Kidney (tissue), 14 donors: ENCODE measurements around the gene TAS2R38. TPM values are rescaled to one million over a fixed set of nuclear protein-coding genes. Genes with fewer than 3 reads are reported as not detected.
"Not testable (repeated sequence)": the region's sequence is repeated elsewhere in the genome, so short reads cannot be mapped to it uniquely, and the experiment has no call there.

Experiments used
- DNase-seq, 5 donors: peaks; one replicate each; pipeline ENCODE4 v3.0.0-alpha.2; 2013 to 2020
- FAIRE-seq: peaks from 2 replicates; lab custom pipeline; 2012; peaks lifted over from hg19 to GRCh38; lab: Jason Lieb, UNC
- H3K27ac ChIP-seq, 2 donors: one replicate each; pipeline ENCODE4 v1.7.0; 2013; ENCODE audit warnings: low read depth in 2 of 2, low read length in 2 of 2, inconsistent platforms in 1 of 2
- H3K27me3 ChIP-seq: one replicate; pipeline ENCODE4 v1.7.1; 2013; ENCODE audit warnings: low read length, inconsistent platforms; ENCODE audit not compliant: control insufficient read depth, insufficient read depth
- H3K36me3 ChIP-seq, 3 donors: one replicate each; pipeline versions ENCODE4 v1.7.0 to v1.7.1; 2013; ENCODE audit warnings: low read length in 3 of 3, control low read depth in 1 of 3, inconsistent platforms in 1 of 3; ENCODE audit not compliant: insufficient read depth in 3 of 3, control insufficient read depth in 2 of 3
- H3K4me1 ChIP-seq, 3 donors: one replicate each; pipeline versions ENCODE4 v1.7.0 to v1.7.1; 2013; ENCODE audit warnings: low read length in 3 of 3, inconsistent platforms in 1 of 3, low read depth in 1 of 3; ENCODE audit not compliant: control insufficient read depth in 2 of 3, insufficient read depth in 2 of 3
- H3K4me3 ChIP-seq, 3 donors: one replicate each; pipeline versions ENCODE4 v1.7.0 to v1.8.1; 2013; ENCODE audit warnings: low read length in 3 of 3, control low read depth in 1 of 3, inconsistent platforms in 1 of 3
- H3K9ac ChIP-seq, 3 donors: one replicate each; pipeline versions ENCODE4 v1.7.0 to v1.7.1; 2013; ENCODE audit warnings: low read length in 3 of 3, control low read depth in 1 of 3, inconsistent platforms in 1 of 3
- H3K9me3 ChIP-seq, 3 donors: one replicate each; pipeline versions ENCODE4 v1.7.0 to v1.7.1; 2013; ENCODE audit warnings: low read length in 3 of 3, control low read depth in 1 of 3, inconsistent platforms in 1 of 3; ENCODE audit not compliant: control insufficient read depth in 2 of 3, insufficient read depth in 1 of 3
- intact Hi-C: fragments of 100-400 bp; cut with DNase I; formaldehyde crosslinking; loops from one replicate; pipeline ENCODE4 v1.11.1; 2022
- polyA plus RNA-seq: library from polyadenylated mRNA; stranded (reverse); fragments of 350-450 nt; fragmentation: Illumina TruSeq; extraction: RNeasy Lipid Tissue Mini Kit (QIAGEN cat#74804); gene quantifications from one replicate; pipeline ENCODE4 v1.2.3, GENCODE V29; 2014; ENCODE audit warnings: low read depth, low replicate concordance; ENCODE audit not compliant: insufficient read depth
- total RNA-seq: library from RNA; stranded (reverse); fragmentation: NEBNext Ultra II Directional; extraction: Animal tissue kit (Norgen Biotek cat#: 25700); gene quantifications from one replicate; pipeline ENCODE4 v1.2.1, GENCODE V29; 2021
- TF ChIP-seq, protein P1 (sequence below): IDR thresholded peaks from 3 replicates; pipeline ENCODE4 v1.5.1; 2012; ENCODE audit warnings: mild to moderate bottlenecking, moderate library complexity, borderline replicate concordance; ENCODE audit not compliant: insufficient read depth; ENCODE audit errors: extremely low read depth
- donor health status: control.
- donor health status: control.
- donor health status: control.
- donor health status: control.
- donor health status: control.
- donor health status: DM: yes; HTN: yes; CAD: no.
- donor health status: Normal renal cell carcinoma (clear cell type).

TAS2R38 gene
- total and polyA plus RNA-seq, 2 donors from 2014 or later, result not detected

DNA sequence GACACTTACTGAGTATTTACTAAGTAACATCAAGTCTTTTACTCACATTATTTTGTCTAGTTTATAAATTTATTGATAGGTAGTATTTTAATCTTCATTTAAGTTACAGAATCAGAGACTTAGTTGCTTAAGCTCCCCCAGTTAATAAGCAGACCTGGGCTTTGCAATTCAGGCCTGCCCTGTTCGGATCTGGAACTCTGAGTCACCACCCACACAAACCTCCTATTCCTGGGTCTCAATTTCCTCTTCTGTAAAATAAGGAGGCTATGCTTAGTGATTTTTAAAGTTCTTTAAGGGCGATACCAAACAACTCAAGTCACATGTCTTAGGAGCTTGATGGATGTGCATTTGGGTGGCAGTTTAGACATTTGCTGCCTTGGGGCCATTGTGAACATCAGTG lies 18.6 kb upstream of the TAS2R38 start:
- no peak for DNase-seq
- Histone ChIP-seq H3K27ac (no peak overlapping the region), H3K4me1 (no peaks in the 10 kb centered on the region), H3K27me3 (no peaks in the 10 kb centered on the region), H3K36me3 (no peaks in the 10 kb centered on the region), H3K9me3 (no peaks in the 10 kb centered on the region), H3K9ac (no peak overlapping the region), H3K4me3 (no peak overlapping the region)
- intact Hi-C loops, result no loop called here
- no peak for FAIRE-seq
- TF ChIP-seq, protein P1, sequence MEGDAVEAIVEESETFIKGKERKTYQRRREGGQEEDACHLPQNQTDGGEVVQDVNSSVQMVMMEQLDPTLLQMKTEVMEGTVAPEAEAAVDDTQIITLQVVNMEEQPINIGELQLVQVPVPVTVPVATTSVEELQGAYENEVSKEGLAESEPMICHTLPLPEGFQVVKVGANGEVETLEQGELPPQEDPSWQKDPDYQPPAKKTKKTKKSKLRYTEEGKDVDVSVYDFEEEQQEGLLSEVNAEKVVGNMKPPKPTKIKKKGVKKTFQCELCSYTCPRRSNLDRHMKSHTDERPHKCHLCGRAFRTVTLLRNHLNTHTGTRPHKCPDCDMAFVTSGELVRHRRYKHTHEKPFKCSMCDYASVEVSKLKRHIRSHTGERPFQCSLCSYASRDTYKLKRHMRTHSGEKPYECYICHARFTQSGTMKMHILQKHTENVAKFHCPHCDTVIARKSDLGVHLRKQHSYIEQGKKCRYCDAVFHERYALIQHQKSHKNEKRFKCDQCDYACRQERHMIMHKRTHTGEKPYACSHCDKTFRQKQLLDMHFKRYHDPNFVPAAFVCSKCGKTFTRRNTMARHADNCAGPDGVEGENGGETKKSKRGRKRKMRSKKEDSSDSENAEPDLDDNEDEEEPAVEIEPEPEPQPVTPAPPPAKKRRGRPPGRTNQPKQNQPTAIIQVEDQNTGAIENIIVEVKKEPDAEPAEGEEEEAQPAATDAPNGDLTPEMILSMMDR, result no peak

DNA sequence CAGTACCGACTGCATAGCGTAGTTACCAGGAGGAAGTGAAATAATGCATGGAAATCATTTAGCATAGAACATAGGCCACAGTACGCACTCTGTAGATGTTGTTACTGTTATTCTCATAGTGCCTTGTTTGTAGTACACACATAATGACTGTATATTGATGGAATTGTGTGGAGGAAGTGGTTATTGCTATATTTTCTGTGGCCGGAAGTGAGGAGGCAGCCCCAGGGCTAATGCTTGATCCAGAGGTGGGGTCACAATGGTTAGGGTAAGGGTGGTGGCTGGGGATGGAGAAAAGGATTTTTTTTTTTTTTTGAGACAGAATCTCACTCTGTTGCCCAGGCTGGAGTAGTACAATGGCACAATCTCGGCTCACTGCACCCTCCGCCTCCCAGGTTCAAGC lies 17.6 kb upstream of the TAS2R38 start:
- FAIRE-seq (no peak), DNase-seq (no peak)
- H3K27me3 ChIP-seq, result no peaks in the 10 kb centered on the region
- H3K36me3 ChIP-seq, result no peaks in the 10 kb centered on the region
- no peak overlapping the region for H3K9ac ChIP-seq
- no peak overlapping the region for H3K27ac ChIP-seq
- intact Hi-C loops, result no loop called here
- no peak overlapping the region for H3K4me3 ChIP-seq
- no peaks in the 10 kb centered on the region for H3K4me1 ChIP-seq
- no peaks in the 10 kb centered on the region for H3K9me3 ChIP-seq
- TF ChIP-seq, protein P1, result no peak

DNA sequence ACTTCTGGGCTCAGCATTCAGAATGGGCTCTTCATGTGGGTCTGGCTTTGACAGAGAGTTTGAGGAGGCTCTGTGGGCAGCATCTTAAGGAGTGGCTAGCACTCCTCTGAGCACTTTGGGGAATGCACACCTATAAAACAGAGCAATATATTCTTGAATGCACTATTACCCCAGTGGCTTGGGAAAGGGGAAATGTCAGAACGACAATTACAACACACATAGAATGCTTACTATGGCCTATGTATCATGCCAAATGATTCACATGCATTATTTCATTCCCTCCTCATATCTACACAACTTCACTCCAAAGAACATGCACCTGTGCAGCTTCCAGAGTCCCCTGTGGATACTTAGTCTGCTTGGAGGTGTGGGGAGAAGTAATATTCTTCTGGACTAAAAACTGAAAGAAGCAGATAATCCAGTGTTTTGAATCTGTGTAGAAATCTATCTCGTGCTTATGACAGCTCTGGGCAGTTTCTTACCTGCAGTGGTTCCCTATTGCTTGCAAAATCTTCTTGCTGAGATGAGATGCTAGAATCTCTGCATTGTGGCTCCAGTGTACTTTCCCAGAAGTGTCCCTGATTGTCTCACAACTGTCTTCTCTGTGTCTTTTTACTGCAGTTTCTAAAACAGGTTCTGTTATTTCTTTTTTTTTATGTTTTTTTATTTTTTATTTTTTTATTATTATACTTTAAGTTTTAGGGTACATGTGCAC lies 16.6 kb upstream of the TAS2R38 start:
- no peaks in the 10 kb centered on the region for H3K4me1 ChIP-seq
- no peaks in the 10 kb centered on the region for H3K36me3 ChIP-seq
- H3K9me3 ChIP-seq, result no peaks in the 10 kb centered on the region
- H3K9ac ChIP-seq, result no peak overlapping the region
- TF ChIP-seq, protein P1, result no peak
- H3K4me3 ChIP-seq, result no peak overlapping the region
- no peak for FAIRE-seq
- no peak overlapping the region for H3K27ac ChIP-seq
- no peak for DNase-seq
- no peaks in the 10 kb centered on the region for H3K27me3 ChIP-seq
- intact Hi-C loops, result no loop called here

DNA sequence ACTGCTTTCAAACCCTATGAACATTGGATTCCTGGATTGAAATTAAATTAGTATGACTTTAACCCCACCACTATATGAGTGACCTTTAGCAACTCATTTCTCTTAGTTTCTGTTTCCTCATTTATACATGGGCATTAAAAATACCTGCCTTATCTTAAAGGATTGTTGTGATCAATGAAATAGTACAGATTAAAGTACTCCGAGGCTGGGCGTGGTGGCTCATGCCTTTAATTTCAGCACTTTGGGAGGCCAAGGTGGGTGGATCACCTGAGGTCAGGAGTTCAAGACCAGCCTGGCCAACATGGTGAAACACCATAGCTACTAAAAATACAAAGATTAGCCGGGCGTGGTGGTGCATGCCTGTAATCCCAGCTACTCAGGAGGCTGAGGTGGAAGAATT lies 14.2 kb upstream of the TAS2R38 start:
- H3K27ac ChIP-seq, H3K36me3 ChIP-seq, H3K9me3 ChIP-seq, FAIRE-seq, DNase-seq, H3K4me1 ChIP-seq, H3K9ac ChIP-seq, intact Hi-C loops, H3K27me3 ChIP-seq, H3K4me3 ChIP-seq: not testable (repeated sequence)
